Aortic smooth muscle cell (primary cell): ENCODE measurements around the gene ZBED5. TPM values are rescaled to one million over a fixed set of nuclear protein-coding genes. Genes with fewer than 3 reads are reported as not detected.

ENCODE experiments used
- total RNA-seq: library from RNA; depleted of rRNA; stranded (reverse); fragments of >200 nt; gene quantifications from 2 replicates; pipeline ENCODE4 v1.2.3, GENCODE V29; 2014

Gene ZBED5
- total RNA-seq, result 16.2 and 22.4 TPM in 2 replicates

GRCh38 chr11:10857709-10858438 lies at the start of gene ZBED5:
ZBED5 (minus strand) TSS chr11:10858053; CDS start chr11:10854945, 3,108 bp downstream.

GRCh38 chr11:10808553-10809372 lies 49.1 kb downstream of the ZBED5 start, which contains the start of gene EIF4G2:
EIF4G2 (minus strand) TSS chr11:10808926.

Other genes starting within 250 kb of the ZBED5 start
- 25.0 and 73.2 TPM in 2 replicates for gene IRAG1, start 164.3 kb downstream of the ZBED5 start, total RNA-seq
- gene CTR9, start 106.8 kb downstream of the ZBED5 start, total RNA-seq, result 28.4 and 29.1 TPM in 2 replicates
- gene EIF4G2, start 49.1 kb downstream of the ZBED5 start, total RNA-seq, result 775 and 856 TPM in 2 replicates